Stimulated activated CD8-positive, alpha-beta memory T cell treated with anti-CD3 and anti-CD28 coated beads, Interleukin-7, amount 100 ng/mL, for 24 hours (primary cell): Measurements from ENCODE around the gene C10orf90.

Experiments
- DNase-seq: peaks from one replicate; pipeline ENCODE4 v3.0.0-alpha.2; 2020; ENCODE audit warnings: low read depth

The C10orf90 gene

DNA sequence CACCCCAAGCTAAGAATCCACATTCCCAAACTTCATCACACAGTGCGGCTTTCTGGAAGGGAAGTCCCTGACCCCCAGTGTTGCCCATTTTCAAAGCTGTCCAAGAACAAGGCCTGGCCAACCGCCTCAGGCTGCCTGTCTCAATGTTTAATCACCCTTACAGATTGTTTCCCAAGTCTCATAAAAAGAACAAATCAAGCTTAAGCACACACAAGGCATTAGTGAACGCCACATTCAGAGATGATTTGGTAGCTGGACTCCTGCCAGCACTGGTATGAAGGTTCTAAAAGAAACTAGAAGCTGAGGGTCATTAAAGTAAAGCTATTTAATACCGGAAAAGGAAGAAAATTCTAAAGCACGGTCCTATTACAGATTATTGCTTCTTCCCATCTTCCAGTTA lies 35.6 kb downstream of the C10orf90 start:
- no peak for DNase-seq

DNA sequence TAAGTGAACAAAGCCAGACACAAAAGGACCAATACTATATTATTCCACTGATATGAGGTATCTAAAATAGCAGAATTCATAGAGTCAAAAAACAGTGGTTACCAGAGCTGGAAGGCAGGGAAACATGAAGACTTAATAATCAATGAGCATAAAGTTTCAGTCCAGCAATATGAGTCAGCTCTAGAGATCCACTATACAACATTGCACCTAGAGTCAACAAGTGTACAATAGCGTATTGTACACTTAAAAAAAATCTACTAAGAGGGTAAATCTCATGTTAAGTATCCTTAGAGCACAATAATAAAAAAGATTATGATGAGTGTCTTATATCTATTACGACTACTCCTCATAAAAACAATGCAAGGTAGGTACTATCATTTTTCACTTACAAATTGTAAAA lies 36.1 kb downstream of the C10orf90 start:
- DNase-seq: no peak

DNA sequence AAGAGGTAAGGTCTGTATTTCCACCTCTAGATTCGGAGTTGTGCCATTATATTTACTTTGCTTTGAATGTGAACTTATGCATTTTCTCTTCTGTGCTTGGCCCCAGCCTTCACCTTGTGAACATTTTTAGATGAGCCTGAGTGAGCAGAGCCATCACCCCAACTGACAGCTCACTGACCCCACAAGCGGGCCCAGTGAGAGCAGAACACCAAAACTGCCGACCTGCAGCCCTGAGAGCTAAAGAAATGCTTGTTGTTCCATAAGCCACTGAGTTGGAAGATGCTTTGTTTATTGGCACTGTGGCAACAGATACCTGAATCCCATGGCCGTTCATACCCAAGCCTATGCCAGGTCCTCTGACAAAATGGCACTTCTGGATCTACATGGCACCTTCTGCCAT lies 37.8 kb downstream of the C10orf90 start:
- DNase-seq: no peak

DNA sequence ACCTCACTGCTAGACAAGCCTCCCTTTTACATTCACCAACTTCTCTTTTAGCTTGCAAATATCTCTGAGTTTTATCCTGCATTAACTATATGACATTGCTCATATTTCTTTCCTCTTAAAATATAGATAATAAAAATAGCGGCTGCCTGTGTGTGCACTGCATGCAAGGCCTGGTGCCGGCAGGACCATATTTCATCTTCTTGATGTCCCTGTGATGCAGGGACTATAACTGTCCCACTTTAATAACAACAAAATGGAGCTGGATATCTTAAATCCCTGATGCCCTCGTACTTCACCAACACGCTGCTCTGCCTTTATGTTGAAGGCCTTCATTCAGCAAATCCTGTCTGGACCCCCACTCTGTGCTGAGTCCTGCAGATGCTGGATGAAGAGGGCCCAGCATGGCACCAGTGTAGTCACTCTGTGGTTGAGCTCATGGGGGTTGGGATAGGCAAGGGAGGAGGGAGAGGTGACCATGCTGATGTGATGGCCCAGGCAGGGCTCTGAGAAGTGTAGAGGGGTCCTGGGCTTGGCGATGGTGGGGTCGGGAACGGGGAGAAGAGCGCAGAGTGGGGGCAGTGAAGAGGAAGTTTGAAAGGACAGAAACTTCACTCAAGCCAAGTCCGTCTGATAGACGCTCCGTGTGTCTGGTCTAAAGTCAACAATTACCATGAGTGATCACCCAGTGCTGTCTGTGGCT lies 40.4 kb downstream of the C10orf90 start:
- no peak for DNase-seq

DNA sequence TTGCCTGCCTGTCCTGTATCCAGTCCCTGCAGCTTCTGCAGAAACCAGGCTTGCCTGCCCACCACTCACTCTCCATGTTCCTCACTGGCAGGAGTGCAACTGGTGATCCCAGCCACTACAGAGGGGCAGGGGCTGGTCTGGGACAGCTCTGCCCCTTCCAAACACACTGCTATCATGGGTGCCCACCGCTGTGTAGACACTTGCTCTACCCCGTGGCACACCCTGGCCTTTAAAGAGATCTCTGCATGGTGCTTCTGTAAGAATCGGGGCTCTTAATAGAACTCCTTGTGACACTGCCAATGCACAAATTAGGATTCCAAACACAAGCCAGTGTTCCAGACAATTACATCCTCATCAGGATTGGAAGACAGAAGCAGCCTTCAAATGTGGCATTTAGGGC lies 41.7 kb downstream of the C10orf90 start:
- DNase-seq: no peak

DNA sequence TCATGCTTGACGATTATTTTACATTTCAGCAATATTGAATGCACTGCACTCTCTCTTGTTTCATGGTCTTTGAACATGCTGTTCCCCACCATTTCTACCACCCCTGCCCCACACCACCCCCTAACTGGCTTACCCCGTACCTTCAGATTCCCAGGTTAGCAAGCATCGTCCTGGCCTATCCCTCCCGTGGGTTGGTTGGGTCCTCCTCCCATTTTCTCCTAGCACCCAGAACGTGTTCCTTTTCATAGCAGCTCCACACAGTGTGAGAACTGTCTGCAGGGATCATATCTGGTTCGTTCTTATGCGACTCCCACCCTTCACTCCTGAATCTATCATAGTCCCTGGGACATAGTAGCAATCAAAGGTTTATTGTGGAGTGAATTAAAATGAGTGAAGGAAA lies 48.6 kb downstream of the C10orf90 start:
- no peak for DNase-seq

DNA sequence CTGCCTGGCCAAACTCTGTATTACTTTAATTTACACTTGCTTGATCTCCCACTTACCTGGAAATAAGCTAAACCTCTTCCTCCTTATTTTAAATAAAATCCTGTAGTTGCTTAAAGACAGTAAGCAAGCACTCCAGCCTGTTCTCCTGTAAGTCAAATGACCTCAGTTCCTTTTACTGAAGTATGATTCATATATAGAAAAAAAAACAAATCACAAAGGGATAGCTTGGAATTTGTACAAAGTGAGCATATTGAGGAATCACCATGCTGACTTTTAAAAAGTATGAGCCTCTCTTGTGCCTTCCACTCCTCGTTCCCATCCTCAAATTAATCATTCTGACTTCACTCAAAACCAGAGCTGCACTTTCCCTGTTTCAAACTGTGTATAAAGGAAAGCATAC lies 52.0 kb downstream of the C10orf90 start:
- DNase-seq: no peak

DNA sequence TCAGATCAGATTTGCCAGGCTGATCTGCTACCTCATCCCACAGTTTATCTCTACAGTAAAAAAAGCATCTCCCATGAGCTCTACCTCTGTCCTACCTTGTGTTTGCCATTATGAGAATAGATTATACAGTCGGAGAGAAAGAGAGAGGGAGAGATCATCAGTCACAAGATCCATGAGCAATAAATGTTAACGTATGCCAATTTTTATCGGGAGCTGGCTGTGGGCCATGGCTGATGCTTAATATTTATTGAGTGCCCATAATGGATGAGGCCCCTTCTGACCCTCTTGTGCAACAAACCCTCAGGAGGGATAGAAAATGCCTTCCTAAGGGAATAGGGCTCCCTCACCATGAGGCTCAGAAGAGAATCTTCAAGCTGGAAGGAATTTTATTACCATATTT lies 52.8 kb downstream of the C10orf90 start:
- no peak for DNase-seq

DNA sequence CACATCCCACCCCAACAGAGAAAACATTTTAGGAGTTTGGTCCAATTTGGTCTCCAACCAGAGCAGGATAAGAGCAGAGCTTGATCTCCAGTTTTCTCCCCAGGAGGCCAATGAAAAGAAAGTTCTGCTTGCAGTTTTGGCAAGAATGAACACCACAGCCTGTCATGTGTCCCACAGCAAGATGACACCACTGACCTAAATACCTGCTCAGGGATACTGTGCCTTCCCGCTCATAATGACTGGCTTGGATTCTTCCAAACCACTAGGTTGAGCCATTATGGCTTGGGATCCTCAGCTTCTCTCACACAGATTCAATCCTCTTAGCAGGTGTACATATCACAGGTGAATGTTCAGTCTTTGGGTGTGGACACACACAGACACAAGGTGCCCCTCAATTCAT lies 53.3 kb downstream of the C10orf90 start:
- no peak for DNase-seq

DNA sequence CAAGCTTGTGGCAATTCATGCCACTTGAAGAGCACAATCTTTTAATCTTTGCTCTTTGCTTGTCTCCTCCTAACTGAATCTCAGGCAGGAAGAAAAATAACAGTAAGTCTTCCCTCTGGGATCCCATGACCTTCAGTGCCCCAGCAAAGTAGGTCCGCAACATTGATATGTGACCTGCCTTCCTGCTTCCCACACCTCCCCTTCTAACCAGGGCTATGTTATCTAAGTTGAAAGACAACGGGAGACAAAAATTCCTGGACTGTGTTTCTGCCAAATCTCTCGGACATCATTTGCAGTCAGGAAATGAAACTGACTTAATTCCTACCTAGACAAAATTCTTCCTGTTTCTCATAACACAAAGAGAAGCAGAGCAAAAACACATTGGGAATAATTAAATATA lies 53.8 kb downstream of the C10orf90 start:
- DNase-seq: no peak

DNA sequence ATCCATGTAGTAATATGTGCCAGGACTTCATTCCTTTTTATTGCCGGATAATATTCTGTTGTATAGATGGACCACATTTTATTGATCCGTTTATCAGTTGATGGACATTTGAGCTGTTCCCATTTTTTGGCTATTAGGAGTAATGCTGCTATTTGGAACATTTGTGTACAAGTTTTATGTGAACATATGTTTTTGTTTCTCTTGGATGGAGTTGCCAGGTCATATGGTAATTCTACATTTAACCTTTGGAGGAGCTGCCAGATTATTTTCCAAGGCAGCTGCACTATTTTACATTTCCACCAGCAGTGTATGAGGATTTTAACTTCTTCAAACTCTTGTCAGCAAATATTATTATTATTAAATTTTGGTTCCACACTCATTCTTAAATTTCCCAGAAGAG lies 59.2 kb downstream of the C10orf90 start:
- no peak for DNase-seq

DNA sequence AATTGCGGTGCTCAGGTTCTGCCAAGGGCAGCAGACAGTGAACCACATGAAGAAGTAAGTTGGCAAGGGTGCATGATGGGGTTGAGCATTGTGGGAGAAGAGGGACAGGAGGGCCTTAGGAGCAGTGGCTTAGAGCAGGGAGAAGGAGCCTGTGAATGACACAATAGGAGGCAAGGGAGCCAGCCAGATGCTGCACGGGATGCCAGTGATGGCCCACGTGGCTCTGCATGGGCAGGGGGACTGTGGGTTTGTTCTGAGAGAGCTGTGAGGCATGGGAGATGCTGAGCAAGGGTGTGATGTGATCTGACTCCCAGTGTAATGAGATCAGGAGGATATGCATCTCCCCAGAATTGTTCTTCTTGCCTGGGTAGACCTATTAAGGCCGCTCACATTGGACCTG lies 60.9 kb downstream of the C10orf90 start:
- no peak for DNase-seq

DNA sequence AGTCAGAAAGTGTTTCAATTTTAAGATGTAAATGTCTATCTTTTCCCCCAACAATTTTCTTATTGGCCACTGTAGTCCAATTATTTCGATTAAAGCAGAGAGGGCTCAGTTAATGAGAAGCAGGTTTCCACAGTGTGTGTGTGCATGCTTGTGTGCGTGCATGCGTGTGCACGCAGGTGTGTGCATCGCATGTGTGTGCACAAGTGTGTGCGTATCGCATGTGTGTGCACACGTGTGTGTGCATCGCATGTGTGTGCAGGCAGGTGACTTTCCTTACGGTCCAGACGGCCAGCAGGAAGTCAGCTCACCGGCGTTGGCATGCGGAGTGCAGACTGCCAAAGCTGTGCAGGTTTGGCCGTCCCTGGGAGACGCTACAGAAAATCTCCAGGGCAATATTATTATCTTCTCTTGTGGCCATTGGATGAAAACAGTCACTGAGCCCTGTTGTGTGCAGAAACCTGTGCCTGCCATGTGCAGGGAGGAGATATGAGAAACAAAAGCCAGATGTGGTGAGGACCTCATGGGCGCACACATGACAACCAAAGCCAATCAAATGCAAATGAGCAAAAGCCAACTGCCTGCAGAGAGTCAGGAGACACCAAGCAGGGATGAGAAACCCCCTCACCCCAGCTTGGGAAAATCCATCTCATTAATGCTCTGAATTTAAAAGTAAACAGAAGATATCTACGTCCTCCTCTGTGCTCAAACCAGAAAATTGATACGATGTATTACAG lies 70.4 kb downstream of the C10orf90 start:
- DNase-seq: no peak

DNA sequence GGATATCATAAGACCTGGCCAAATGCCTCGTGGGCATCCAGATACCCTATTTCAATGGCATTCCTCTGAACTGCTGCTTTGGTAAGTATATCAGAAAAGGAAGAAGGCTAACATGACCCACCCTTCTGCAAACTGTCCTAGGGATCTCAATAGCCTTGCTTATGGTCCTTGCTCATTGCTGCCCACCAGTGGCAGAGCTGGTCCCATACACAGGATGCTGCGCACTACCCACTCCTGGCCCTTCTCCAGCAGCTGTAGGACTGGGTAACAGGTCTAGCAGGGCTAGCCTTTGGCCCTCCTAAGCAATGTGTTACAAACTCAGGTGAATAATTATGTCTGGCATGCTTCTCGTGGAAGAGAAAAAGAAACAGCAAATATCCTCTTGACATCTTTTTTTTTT lies 72.5 kb downstream of the C10orf90 start:
- no peak for DNase-seq

DNA sequence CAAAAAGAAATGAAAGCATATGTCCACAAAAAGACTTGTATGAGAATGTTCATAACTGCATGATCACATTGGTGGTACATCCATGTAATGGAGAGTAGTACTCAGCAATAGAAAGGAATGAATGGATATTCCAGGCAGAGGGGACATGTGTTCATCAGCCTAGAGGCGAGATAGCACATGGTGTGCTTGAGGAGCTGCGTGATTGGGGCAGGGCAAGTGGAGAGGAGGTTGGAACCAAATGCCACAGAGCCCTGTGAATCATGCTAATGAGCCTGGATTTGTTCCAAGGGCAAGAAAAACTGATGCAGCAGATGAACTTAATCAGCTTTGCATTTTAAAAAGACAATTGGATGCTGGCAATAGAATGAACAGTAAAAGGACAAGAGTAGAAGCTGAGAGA lies 73.3 kb downstream of the C10orf90 start:
- no peak for DNase-seq

DNA sequence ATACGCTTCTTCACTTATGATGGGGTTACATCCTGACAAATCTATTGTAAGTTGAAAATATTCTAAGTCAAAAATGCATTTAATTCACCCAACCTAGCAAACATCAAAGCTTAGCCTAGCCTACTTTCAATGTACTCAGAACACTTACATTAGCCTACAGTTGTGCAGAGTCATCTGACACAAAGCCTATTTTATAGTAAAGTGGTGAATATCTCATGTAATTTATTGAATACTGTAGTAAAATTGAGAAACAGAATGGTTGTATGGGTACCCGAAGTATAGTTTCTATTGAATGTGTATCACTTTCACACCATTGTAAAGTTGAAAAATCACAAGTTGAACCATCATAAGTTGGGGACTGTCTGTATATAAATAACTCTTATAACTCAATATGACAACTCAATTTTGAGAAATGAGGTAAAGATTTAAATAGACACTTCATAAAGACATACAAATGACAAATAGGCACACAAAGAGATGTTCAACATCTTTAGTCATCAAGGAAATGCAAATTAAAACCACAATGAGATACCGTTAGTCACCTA lies 73.9 kb downstream of the C10orf90 start:
- DNase-seq: no peak

DNA sequence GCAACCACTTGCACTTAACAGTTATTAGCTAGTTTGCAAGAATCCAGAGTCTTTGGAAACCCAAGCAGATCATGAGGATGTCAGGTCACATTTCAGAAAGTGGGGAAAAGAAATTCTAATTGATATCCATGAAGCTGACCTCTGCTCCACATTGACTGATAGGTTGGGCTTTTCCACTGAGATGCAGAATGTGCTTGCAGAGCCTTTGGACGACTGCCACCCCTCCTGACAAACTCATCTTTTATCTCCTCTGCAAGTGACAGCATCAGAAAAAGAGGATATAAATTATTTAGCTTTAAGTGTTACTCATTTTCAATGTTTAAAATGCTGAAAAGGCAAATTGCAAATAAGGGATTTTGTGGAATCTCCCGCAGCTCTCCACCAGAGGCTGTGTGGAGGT lies 75.3 kb downstream of the C10orf90 start:
- DNase-seq: no peak

DNA sequence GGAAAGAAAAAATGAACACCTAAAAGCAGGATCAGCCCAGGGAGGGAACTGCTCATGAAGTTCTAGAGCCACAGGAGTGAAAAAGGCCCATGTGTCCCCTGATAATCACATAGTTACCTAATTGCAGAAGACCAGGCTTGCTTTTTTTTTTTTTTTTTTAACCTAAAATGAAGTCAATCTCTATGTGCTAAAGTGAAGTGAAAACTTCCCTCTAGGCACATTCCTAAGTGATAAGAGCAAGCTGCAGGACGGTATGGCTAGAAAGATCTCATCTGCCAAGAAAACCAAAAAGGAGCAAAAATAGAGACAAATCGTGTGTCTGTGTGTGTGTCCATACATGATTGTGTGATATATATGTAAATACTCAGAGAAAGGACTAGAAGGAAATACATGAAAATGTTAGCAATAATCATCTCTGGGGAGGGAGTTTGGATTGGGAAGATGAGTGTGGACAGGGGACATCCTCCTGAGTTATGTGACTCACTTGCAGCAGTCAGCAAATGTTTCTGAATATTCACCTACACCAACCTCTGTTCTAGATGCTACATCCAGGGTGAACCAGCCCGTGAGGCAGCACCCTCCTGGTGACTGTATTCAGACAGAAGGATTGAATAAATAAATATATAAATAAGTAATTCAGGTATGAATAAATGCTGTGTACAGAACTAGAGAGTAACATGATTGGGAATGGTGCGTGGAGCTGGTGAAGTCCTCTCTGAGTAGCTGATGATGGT lies 76.4 kb downstream of the C10orf90 start:
- DNase-seq: no peak

DNA sequence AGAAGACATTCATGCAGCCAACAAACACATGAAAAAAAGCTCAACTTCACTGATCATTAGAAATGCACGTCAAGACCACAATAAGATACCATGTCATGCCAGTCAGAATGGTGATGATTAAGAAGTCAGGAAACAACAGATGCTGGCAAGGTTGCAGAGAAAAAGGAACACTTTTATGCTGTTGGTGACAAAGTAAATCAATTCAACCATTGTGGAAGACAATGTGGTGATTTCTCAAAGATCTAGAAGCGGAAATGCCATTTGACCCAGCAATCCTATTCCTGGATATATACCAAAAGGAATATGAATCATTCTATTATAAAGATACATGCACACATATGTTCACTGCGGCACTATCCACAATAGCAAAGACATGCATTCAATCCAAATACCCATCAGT lies 77.6 kb downstream of the C10orf90 start:
- no peak for DNase-seq

DNA sequence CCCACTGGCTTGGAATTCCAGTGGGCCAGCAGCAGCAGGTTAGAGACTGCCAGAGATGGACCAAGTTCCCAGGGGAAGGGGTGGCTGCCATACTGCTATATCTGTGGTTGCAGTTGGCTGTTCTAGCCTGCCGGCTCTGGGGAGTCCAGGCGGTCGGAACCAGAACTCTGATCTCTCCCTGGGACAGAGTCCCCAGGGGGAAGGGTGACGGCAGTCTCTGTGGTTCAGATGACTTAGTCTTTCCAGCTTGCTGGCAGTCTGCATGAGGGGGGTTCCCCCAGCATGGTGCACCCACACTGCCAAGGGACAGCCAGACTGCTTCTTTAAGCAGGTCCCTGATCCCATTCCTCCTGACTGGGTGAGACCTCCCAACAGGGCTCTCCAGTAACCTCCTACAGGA lies 82.5 kb downstream of the C10orf90 start:
- DNase-seq: no peak

DNA sequence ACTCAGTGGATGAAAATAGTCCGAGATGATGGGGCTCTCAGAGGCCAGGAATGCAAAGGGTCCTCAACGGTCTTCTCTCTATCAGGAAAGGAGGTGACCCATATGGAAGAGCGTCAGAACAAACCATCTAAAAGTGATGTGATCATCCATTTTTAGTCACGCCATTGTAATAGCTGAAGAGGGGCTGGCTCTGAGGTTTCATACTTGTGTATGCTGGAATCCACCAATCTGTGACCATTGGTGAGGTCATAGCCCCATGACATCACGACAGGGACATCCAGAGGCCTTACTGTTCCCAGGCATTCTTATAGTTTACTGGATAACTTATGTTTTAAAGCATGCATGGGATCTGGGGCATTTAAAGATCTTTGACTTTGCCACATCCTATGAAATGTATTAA lies 83.6 kb downstream of the C10orf90 start:
- no peak for DNase-seq

DNA sequence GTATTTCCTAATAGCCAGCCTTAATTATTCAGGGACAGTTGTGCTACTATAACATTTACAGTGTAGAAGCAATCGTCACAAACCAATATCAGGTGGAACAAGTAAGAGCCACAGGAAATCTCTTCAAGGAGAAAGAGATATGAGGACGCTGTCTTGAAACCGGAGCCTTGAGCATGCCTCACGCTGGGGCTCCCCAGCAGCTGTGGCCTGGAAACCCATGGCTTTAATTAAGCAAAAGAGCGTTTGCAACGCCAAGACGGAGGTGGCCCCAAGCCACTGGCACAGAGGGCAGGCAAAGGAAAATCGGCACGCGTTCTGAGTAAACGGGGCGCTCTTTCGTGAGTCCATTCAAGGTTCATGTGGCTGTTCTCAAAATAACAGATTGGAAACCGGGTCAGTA lies 84.4 kb downstream of the C10orf90 start:
- DNase-seq: no peak
